Stimulated activated CD4-positive, alpha-beta T cell treated with anti-CD3 and anti-CD28 coated beads, Interleukin-4, amount 100 ng/mL, for 4 hours (primary cell): ENCODE results near the gene NFIC.
"Not testable (repeated sequence)": the region's sequence is repeated elsewhere in the genome, so short reads cannot be mapped to it uniquely, and the experiment has no call there.

ENCODE experiments used
- DNase-seq, 2 experiments: peaks; one replicate each; pipeline ENCODE4 v3.0.0-alpha.2; 2020

The NFIC gene

DNA sequence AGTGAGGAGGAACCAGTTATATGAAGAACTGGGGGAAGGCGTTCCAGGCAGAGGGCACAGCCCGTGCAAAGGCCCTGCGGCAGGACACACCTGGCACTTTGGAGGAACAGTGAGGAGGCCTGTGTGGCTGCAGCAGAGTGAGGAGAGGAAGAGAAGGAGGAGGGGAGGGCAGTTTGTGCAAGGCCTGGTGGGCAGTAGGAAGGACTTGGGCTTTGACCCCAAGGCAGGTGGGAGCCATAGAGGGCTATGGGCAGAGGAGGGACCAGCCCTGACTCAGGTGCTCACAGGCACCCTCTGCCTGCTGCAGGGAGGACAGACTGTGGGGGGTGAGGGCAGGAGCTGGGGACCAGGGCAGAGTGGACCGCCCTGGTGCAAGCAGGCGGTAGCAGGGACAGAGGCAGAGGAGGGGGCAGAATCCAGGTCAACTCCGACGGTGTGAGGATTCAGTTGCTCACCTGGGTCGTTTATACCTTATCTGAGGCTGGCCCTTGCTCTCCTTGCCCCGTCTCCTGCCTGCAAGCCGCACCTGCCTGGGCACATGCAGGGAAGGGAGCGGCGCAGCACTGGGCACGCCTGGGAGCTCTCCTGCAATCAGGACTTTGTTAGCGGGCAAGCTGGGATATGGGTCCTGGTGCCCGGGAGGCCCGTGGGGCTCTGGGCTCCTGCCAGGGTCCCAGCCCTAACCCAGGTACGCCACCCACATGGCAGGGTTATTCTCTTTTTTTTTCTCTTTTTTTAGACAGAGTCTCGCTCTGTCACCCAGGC is 34.8 kb downstream of the NFIC start:
- DNase-seq = no peak

DNA sequence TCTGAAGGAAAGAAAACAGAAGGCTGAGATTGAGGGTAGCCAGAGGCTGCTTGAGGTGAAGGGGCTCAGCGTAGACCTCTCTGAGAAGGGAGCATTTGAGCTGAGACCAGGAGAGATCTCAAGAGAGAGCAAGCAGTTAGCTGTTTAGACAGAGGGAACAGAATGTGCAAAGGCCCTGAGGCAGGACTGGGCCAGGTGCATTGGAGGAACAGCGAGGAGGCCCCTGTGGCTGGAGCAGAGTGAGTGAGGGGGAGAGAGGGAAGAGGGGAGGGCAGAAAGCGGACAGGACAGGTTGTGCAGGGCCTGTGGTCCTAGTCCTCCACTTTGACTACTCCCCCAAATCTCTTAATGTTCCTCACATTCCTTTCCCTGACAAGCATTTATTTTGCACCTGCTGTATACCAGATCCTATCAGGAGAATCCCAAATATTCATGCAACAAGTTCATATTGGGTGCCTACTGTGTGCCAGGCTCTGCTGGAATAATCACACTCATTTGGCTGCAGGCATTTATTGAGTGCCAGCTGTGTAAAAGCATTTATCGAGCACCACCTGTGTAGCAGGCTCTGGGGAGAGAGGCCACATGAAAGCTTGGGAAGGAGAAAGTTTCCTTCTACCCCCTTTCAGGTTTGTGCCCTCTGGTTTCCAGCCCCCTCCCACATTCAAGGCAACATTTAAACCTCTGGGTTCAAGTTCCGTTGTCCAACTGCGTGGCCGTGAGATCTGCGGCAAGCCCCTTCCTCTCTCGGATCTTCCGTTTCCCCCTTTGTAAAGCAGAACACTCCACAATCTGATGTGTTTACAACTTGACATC is 36.5 kb downstream of the NFIC start:
- no peak for DNase-seq

GRCh38 chr19:3403489-3404323 is 37.3 kb downstream of the NFIC start:
- DNase-seq = no peak

DNA sequence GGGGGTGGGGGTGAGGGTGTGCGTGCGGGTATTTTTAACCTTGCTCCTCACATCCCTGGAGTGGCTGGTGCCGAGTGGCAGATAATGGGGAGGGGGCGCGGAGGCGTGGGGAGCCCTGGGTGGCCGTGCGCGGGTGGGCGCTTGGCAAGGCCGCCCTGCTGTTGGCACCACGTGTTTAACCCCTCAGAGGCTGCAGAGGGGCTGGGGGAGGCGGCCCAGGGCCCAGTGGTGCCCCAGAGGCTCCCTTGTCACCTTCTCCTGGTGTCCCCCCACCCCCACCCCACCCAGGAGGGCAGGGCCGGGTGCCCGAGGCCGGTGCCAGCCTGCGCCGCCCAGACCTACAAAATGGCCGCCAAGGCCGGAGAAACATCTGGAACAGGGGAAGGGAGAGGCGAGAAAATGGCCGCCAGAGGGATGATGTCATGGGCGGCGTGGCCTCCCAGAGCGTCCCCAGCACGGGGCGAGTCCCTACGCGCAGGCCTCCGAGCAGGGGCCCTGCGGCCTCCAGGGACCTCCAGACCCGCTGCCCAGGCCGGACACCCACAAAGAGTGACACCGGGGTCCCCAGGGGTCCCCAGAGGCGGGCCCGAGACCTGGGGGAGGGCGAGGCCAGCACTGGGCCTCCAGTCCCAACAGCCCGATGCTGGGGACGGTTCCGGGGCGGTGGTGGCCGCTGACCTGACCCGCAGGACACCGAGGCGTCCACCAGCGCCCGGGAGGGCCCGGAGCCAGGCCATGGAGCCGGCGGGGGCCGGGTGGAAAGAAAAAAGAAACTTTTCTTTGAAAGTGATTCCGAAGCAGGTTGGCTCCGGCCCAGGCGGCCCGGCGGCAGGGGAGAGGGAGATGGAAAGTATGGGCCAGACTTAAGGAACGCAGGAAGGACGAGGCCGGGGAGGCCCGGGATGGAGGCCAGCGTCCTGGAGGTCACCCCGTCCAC is 38.2 kb downstream of the NFIC start:
- no peak for DNase-seq

GRCh38 chr19:3405261-3405653 is 38.9 kb downstream of the NFIC start:
- DNase-seq = no peak

- no peak for DNase-seq
These were observed 40.3 kb downstream of the NFIC start for GRCh38 chr19:3406571-3407111.

DNA sequence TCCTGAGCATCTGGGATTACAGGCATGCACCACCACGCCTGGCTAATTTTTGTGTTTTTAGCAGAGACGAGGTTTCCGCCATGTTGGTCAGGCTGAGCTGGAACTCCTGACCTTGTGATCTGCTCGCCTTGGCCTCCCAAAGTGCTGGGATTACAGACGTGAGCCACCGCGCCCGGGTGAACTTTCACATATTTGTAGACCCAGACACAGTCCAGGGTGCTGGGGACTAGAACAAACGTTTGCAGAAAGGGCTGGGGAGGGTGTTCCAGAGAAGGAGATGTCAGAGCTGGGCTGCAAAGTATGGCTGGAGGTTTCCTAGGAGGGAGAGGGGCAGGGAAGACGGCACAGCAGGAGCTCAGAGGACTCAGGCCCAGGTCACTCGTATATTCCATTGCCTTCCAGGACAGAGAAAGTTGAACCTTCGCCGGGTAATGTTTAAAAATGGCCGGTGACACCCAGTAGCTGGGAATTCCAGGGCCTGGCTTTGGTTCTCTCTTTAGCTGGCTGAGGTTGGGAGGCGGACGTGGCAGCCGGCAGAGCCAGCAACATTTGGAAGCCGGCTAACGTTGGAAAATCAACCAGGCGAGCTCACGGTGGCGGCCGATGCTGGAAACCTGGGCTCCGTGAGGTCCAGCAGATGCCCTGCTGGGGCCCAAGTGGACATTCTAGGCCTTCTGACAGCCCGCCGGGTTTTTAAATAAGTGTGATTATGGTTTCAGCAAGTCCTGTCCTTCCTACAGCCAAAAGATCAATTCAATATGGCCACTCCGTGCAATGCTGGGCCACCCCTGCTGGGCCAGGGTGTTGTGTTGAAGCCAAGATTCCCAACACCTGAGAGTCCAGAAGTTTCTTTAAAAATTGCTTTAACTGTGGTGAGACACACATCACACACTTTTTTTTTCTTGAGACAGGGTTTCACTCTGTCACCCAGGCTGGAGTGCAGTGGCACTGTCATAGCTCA is 41.5 kb downstream of the NFIC start:
- DNase-seq = no peak

GRCh38 chr19:3408996-3409345 is 42.6 kb downstream of the NFIC start:
- no peak for DNase-seq

DNA sequence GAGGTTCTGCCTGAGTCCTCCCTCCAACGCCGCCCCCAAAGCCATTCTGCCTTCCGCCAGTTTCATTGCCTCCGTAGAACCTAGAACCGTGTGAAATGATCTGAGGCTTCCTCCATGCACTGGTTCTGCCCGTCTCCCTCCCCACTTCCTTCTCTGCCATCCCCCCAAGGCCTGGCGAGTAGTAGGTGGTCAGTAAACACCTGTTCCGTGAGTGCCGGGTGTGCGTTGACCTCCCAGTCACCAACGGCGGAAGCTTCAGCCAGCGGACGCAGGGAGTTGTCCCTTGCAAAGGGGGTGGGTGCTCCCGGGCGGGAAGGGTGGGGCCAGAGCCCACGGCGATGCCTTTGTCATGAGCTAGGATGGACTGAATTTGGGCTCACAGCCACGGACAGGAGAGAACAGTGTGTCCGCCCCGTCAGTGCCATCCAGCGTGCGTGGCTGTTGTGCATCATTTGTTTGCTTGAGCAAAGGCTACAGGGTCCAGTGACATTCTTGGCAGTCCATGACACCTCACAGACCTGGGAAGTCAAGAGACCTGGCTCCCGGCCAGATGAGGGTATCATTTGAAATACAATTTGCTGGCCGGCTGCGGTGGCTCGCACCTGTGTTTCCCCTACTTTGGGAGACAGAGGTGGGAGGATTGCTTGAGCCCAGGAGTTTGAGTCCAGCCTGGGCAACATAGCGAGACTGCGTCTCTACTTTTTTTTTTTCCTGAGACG is 43.1 kb downstream of the NFIC start:
- DNase-seq = no peak

DNA sequence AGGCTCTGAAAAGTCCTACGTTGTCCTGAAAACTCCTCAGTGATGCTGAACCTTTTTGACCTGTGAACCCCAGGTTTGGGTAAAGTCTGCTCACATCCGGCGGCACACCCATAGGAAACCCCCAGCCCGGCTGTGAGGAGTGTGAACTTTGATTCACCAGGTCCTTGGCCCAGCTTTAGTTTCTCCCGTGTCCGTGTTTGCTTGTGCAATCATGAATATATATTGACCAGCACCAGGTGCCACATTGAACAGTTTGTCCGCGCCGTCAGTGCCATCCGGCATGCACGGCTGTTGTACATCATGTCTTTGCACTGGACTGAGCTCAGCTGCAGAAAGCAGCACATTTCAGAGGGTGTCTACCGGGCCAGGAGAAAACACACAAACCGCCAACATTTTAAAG is 45.3 kb downstream of the NFIC start:
- no peak for DNase-seq

- no peak for DNase-seq
These were observed 45.7 kb downstream of the NFIC start for GRCh38 chr19:3412066-3412465.

- no peak for DNase-seq
These were observed 47.5 kb downstream of the NFIC start for GRCh38 chr19:3413796-3414327.

- DNase-seq = no peak
These were observed 49.3 kb downstream of the NFIC start for GRCh38 chr19:3415695-3416094.

DNA sequence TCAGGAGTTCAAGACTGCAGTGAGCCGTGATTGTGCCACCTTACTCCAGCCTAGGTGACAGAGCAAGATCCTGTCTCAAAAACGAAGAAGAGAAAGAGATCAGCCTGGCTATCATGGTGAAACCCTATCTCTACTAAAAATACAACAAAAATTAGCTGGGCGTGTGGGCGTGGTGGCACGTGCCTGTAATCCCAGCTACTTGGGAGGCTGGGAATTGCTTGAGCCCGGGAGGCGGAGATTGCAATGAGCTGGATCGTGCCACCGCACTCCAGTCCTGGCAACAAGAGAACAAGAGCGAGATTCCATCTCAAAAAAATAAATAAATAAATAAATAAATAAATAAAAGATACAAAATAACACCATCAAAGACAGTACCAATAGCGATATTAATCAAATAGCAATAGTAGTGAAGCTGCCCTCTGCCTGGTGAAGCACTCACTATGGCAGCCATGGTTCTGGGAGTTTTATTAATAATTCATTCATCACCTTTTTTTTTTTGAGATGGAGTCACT is 53.9 kb downstream of the NFIC start:
- DNase-seq = no peak

DNA sequence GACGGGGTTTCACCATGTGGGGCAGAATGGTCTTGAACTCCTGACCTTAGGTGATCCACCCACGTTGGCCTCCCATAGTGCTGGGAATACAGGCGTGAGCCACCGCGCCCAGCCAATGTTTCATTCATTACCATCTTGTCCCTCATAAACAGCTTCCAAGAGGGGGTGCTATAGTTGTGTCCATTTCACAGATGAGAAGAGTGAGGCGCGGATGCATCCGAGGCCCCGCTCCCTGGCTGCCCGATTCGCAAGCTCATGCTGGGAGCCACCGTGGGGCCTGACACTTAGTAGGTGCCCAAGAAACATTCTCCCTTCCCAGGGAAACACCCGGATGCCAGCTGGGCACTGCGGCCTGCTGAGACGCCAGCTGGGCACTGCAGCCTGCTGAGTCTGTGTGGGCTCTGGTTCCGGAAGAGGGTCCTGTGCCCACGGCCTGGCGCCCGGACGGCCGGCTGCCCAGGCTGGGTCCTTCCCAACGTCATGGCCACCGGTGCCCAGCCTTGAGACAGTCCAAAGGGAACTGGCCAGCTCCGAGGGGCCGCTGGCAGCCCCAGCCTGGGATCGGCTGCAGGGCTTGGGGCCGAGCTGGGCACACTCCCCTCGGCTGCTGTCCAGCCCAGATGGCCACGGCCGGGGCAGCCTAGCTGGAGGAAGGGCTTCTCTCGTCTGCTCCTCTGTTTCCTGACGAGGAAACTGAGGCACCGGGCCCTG is 54.7 kb downstream of the NFIC start:
- DNase-seq = no peak

DNA sequence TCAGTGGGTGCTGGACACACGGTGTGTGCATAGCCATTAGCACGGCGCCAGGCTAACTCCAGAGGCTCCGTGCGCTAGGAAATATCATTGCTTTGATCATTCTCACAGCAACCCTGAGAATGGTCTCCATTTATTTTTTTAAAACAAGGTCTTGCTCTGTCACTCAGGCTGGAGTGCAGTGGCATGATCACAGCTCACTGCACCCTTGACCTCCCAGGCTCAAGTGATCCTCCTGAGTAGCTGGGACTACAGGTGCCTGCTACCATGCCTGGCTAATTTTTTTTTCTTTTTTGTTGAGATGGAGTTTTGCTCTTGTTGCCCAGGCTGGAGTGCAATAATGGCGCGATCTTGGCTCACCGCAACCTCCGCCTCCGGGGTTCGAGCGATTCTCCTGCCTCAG is 55.3 kb downstream of the NFIC start:
- DNase-seq = not testable (repeated sequence)

DNA sequence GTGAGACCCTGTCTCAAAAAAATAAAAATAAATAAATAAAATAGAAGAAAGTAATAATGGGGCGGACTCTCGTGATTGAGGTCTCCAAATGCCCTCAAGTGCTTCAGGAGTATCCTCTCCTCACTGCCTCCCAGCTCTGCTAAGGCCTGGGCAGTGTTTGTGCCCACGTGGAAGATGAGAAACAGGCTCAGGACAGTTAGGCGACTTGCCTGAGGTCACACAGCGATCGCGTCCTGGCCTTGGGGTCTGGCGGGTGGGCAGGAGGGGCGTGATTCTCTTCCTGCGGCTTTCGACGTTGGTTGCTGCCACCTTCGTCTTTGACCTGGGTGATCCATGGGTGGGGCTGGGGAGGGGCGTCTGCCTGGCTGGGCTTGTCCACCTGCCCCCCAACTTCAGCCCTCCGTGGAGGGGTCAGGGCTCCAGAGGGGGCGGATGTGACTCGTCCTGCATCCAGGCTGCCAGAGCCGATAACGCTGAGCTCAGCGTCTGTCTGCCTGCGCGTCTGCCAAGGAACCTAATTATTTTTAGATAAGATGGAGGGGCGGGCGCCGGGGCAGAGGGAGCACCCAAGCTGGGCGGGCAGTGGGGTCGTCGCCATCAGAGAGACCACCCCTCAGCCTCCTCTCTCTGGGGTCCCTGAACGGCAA is 56.9 kb downstream of the NFIC start:
- DNase-seq = no peak

DNA sequence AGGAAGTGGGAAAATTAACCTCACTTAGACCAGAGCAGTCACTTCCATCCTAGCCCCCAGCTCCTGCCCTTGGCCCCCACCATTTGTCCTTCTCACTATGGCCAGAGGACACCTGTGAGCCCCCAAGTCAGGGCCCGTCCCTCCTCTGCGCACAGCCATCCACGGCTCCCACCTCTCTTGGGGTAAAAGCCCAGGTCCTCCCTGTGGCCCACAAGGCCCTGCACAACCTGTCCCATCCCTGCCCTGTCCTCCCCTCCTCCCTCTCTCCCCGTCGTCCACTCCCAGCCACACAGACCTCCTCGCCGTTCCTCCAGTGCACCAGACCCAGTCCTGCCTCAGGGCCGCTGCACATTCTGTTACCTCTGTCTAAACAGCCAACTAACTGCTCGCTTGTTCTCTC is 60.0 kb downstream of the NFIC start:
- no peak for DNase-seq

DNA sequence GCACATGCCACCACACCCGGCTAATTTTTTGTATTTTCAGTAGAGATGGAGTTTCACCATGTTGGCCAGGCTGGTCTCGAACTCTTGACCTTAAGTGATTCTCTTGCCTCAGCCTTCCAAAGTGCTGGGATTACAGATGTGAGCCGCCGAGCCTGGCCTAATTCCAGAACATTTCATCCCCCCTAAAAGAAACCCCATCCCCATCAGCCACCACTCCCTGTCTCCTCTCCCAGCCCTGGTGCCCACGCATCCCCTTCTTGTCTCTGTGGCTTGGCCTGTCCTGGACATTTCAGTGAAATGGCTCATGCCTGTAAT is 63.9 kb downstream of the NFIC start:
- DNase-seq = not testable (repeated sequence)
